NCI-H146 (cell line): ENCODE data around the gene CFAP61.
"Not testable (repeated sequence)": the region's sequence is repeated elsewhere in the genome, so short reads cannot be mapped to it uniquely, and the experiment has no call there.

Source experiments
- DNase-seq: peaks from one replicate; lab custom pipeline; 2025; lab: John Stamatoyannopoulos, UW

CFAP61 gene

DNA sequence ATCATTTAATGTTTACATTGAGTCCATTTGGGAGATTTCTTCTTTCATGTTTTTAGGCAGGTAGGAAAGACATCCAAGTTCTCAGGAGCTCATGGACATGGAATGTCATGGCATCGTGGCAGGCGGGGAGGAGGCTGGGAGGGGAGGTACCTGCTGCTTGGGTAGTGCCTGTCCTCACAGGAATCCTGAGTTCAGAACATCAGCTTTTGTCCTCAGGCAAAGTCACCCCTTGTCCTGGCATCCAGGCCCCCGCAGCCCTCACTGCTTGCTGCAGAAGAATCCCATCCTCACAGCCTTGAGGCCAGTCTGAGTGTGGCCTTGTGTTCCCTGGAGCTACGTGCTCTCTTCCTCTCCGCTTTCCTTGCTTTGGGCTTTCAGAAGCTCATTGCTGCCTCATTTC, 157.4 kb downstream of the CFAP61 start:
- no peak for DNase-seq

- no peak for DNase-seq
These were observed 158.0 kb downstream of the CFAP61 start for GRCh38 chr20:20210327-20210726.

GRCh38 chr20:20210943-20211273, 158.6 kb downstream of the CFAP61 start:
- peak; percentile 32 for DNase-seq

DNA sequence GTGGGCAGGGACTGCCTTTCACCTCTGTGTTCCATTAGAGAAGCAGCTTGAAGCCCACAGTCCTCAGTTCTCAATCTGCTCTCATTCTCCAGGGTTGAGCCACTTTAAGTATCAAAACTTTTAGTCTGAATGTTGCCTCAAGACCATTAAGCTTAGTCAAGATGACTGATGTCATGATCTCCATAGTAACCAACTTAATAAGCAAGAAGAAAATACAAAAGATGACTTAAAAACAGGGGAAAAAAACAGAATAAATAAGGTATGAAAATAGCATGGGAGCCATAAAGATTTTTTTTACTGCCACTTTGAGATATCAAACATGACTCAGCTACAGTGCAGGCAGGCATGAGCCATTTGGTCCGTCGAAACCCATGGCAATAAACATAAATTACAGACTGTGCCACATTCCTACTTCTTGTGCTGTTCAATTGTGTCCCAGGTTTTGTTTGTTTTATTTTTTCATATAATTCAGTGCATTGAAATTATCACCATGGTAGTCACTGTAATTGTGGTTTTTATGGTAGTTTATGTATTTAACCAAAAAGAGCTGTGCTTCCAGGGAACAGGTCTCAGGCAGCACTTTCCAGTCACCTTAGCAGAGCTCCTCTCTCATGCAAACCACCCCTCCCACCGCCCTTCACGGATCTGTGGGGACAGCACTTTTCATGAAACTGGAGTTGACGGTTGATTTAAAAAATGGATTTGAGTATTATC, 159.1 kb downstream of the CFAP61 start:
- DNase-seq: peak; percentile 73

- peak; percentile 60 for DNase-seq
These were observed 159.7 kb downstream of the CFAP61 start for GRCh38 chr20:20211988-20212518.

- DNase-seq: peak; percentile 87
These were observed 160.4 kb downstream of the CFAP61 start for GRCh38 chr20:20212675-20213096.

DNA sequence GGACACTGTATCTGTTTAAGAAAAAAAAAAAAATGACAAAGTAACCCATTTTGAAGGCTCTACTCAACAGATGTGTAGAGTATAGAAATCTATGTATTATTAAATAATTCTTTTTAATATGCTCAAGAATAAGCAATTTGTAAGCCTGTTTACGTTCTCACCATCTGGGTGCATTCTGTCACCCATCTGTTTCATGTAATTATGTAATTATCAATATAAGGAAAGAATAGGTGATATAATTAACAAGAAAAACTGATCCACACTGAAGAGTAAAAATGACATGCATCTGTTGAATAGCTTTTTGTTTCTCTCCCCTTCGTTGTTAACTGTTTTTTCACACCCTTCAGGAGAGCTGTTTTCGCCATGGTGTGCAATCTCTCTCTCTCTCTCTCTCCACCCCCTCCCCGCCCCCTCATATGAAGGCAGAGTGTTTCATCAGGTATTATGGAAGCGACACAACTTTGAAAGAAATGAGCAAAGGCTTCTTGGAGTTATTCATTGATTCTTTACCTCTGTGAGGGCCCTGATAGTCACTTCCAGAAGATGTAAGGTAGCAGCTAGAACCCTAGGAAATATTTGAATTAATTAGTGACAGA, 161.3 kb downstream of the CFAP61 start:
- peak; percentile 41 for DNase-seq

DNA sequence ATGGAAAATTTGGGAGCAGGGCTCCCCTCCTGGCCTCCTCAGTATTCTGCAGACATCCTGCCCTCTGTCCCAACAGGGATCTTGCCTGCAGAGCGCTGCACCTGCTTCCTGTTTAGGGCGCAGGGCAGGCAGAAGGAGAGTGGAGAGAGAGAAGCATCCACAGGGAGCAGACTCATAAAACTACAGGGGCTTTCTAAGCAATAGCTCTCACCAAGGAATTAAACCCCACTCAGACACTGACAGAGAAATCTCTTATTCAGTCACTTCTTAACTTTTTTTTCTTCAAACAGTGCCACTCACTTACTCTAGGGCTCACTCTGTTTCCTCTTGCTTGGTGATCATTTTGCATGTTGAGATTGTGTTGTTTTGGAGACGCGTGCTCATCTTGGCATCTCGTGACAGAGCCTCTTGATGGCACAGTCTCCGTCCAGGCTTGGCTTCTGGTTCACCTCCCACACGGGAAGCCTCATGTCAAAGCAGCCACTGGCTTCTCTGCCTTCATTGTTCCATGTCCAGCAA, 162.5 kb downstream of the CFAP61 start:
- DNase-seq: peak; percentile 95

DNA sequence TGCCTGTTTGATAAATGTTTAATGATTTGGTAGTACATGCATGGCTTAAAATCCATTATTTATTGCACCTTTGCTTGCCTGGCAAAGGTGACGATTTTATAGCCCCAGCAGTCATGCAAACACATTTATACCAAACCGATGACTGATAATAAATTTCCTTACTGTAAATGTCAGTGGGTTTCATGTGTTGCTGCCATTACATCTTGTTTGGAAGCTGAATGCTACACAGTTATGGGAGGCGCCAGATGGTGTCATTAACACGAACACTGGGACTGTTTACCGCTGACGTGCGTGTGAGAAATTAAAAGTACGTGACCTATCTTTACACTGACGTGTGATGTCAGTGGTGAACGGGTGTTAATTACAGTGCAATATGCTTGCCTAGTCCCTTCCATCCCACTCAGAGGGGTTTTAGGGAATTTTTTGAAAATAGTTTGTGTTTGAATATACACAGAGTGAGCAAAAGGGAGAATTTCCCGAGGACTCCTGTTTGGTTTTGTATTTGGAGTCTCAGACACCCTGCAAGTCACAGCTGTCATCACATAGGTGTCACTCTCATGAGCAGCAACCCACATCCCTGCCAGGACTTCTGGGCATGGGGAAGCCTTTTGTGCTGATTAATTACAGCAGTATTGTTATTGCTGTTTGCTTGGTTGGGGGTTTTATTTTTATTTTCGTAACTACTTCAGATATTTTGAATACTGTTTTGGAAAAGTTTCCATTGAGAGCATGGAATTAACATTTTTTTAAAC, 163.8 kb downstream of the CFAP61 start:
- DNase-seq: peak; percentile 96

DNA sequence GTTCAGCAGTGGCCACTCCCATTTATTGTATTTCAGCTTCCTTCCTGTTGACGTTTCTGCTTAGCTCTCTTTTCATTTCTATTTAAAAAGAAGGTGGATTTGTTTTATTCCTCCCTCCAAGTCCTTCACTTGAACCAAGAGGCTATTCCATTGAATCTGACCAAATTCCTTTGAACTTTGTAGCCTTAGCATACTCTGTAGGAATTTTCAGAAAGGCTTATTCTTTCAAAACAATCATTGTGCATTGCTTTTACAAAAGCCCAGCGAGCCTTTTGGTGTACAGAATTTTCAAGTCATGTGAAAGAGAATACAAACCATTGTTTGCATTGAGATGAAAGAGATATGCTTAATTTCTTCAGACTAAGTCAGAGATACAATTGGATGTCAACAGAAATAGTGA, 164.6 kb downstream of the CFAP61 start:
- DNase-seq: peak; percentile 52

GRCh38 chr20:20217621-20218020, 165.3 kb downstream of the CFAP61 start:
- peak; percentile 82 for DNase-seq

DNA sequence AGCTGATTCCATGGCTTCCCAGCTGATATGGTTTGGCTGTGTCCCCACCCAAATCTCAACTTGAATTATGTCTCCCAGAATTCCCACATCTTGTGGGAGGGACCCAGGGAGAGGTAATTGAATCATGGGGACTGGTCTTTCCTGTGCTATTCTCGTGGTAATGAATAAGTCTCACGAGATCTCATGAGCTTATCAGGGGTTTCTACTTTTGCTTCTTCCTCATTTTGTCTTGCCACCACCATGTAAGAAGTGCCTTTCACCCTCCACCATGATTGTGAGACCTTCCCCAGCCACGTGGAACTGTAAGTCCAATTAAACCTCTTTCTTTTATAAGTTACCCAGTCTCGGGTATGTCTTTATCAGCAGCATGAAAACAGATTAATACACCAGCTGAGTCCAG, 165.8 kb downstream of the CFAP61 start:
- DNase-seq: not testable (repeated sequence)

DNA sequence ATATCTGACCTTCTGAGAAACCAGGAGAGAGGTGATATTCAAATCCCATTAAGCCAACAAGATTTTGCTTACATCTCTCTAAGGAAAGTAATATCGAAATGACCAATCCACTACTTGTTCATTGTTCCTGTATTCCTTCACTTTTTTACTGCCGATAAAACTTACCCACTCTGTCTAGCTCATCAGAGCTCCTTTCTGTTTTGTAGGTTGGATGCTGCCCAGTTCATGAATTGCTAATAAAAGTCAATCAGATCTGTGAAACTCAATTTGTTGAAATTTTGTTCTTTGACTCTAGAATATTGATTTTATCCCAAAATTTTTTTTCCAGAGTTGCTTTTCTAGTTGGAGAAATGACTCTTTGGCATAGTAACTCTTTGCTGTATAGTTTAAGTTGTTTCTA, 166.7 kb downstream of the CFAP61 start:
- DNase-seq: no peak

DNA sequence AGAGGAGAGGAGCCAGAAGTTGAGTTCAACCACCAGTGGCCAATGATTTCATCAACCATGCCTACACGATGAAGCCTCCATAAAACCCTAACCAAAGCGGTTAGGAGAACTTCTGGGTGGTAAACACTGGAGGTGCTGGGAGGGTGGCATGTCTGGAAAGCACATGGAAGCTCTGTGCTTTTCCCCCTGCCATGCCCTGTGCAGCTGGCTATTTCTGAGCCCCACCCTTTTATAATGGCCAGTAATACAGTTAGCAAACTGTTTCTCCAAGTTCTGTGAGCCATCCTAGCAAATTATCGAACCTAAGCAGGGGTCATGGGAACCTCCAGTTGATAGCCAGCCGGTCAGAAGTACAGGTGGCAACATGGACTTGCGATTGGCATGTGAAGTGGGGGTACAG, 167.8 kb downstream of the CFAP61 start:
- DNase-seq: no peak

- DNase-seq: no peak
These were observed 171.6 kb downstream of the CFAP61 start for GRCh38 chr20:20223981-20224380.

DNA sequence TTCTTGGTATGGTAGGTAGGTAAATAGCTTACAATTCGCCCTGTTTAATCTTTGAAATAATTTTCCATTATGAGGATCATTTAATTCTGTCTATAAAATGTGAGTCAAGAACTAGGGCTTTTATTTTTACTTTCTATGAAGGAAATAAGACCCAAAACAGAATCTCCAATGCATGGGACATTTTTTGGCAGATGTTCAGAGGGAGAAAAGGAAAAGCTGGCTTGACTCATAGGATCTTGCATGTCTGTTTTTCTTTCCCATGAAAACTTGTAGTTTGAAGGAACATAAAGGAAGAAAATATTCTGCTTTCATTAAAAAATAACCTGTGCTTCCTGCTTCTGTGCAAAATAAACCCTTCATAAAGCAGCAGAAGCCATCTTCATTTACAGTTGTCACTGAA, 172.5 kb downstream of the CFAP61 start:
- DNase-seq: no peak

DNA sequence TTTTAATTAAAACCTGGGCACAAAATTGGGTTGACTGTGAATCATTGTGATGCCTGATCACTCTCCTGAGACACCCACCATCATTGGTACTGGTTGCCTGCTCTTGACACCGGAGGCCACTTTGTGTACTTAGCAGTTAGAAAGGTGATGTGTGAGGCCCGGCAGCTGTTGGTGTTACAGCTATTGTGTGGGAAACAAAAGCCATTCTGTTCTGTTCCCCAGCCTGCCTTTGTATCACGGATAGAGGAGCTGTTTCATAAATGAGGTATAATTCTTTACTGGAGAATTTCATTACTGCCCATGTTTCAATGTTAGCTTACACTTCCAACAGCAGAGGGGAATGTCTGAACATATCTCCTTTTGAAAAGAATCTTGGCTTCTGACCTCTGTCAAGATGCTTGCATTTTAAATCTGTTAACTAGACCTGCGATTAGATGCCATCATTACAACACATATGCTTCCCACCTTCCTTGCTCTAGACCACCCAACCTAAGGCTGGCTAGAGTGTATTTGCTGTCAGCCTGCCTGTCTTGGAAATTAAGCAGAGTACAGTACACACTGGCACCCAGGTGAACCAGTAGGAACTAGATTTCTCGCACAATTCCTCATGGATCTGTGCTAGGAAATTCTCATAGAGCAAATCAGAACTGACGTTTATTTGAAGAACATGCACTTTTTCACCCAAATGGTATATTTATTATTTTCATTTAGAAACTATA, 173.2 kb downstream of the CFAP61 start:
- peak; percentile 100 for DNase-seq

DNA sequence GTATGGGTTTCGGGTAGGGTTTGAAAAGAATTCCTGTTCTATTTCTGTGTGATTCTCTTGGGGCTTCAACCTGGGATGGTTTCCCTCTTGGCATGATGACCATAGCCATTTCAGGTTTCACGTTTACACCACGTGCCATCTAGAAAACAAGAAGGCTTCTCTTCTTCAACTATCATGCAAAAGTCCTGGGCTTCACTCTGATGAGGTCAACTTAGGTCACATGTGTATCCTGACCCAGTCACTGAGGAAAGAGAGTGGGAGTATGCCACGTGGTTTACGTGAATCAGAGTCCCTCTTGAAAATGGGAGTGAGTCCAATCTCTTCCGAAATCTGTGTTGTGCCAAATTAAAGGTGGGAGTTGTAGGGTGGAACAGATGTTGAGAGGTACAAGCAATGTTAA, 174.2 kb downstream of the CFAP61 start:
- no peak for DNase-seq

DNA sequence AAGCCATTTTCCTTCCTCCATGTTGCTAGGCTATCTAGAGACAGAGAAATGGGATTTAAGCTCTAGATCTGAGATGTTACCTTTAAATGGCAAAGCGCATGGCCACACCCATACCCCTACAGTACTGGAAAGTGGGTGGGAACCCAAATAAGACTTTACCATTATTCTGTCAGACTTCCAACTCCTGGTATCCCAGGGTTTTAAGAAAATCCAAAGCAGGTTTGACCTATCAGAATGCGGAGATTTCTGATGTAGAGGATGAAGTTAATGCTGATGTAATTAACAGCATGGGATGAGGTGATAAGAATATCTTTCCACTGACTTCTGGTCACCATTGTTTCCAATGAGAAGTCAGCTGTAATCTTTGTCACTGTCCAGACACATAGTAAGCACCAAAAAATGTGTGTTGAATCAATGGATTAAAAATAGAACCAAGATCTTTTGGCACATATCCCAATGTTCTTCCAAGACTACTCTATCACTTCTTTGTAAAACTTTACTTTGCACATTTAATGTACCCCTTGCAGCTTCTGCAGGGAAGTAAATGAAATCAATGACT, 174.8 kb downstream of the CFAP61 start:
- DNase-seq: no peak

DNA sequence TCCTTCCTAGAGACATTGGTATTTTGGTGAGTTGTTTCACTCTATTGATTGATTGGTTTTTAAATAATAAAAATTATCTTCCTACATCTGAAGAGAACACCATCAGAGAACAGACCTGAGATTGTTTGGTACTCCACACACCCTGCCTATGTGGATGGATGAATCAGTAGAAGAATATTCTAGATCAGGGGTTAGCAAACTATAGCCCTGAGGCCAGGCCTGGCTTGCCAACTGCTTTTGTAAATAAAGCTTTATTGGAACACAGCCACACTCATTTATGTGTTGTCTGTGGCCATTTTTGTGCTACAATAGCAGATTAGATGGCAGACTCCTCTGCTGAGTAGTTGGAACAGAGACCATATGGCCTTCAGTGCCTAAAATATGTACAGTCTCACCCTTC, 176.0 kb downstream of the CFAP61 start:
- no peak for DNase-seq

GRCh38 chr20:20229595-20229994, 177.3 kb downstream of the CFAP61 start:
- no peak for DNase-seq

DNA sequence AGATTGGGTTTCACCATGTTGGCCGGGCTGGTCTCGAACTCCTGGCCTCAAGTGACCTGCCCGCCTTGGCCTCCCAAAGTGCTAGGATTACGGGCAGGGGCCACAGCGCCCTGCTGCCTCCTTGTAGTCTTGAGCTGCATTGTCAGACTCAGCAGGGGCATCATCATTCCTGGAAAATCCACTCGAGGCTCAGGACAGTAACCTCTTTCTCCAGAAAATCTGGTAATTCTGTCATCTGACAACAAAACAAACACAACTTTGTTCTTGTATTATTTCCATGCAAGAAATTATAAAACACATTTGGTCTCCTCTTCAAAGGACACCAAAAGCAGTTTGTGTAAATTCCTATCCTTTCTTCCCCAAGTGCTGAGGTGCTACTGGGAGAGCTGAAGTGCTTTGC, 178.4 kb downstream of the CFAP61 start:
- no peak for DNase-seq
